Measurements from ENCODE around the gene PHB1. TPM values are rescaled to one million over a fixed set of nuclear protein-coding genes. Genes with fewer than 3 reads are reported as not detected.
A peak's percentile ranks its signal among the peaks of the same experiment; 100 is the strongest.
"Not testable (repeated sequence)": the region's sequence is repeated elsewhere in the genome, so short reads cannot be mapped to it uniquely, and the experiment has no call there.

Gene PHB1
- total RNA-seq, 1 donor from 2014 or later, result 440 TPM

DNA sequence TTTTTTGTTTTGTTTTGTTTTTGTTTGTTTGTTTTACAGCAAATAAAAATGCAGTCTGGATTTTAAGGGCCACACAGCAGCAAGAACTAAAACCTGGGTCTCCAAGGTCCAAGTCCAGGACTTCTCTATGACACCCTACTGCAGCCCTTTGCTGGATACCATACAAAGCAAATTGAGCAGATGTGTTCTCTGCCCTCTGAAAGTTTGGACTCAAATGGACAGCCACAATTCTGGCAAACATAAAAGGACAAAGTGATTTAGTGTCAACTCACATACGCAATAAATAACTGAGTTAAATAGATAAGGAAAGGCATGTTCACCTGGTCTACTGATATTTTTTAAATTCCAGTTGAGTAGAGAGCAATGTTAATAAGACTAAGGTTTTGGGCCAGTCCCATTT, 44.9 kb downstream of the PHB1 start:
- H3K27me3 Mint-ChIP-seq, result no peaks in the 10 kb centered on the region
- H3K9me3 Mint-ChIP-seq, result no peaks in the 10 kb centered on the region
- peaks cover 12% of the 10 kb centered on the region for H3K4me1 Mint-ChIP-seq
- DNase-seq, result no peak
- intact Hi-C loops (cut with micrococcal nuclease), result no loop called here
- H3K27ac Mint-ChIP-seq, result no peak overlapping the region
- no peak overlapping the region for H3K4me3 Mint-ChIP-seq
- H3K36me3 Mint-ChIP-seq (ENCODE audit: low read depth), result peaks cover 4% of the 10 kb centered on the region

DNA sequence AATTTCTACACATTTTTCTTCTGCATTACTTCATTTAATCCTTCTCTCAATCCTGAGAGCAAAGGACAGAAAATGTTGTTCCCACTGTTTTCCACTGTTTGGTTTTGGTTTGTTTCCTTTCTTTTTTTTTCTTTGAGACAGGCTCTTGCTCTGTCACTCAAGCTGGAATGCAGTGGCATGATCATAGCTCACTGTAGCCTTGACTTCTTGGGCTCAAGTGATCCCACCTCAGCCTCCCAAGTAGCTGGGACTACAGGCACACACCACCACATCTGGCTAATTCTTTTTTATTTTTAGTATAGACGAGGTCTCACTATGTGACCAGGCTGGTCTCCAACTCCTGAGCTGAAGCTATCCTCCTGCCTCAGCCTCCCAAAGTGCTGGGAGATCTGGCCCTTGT, 45.6 kb downstream of the PHB1 start:
- H3K27ac Mint-ChIP-seq, result no peak overlapping the region
- H3K4me3 Mint-ChIP-seq, result no peak overlapping the region
- peaks cover 4% of the 10 kb centered on the region for H3K36me3 Mint-ChIP-seq (ENCODE audit: low read depth)
- DNase-seq, result no peak
- intact Hi-C loops (cut with micrococcal nuclease), result no loop called here
- H3K9me3 Mint-ChIP-seq, result no peaks in the 10 kb centered on the region
- no peaks in the 10 kb centered on the region for H3K27me3 Mint-ChIP-seq
- peaks cover 12% of the 10 kb centered on the region for H3K4me1 Mint-ChIP-seq

GRCh38 chr17:49365667-49366066, 49.0 kb downstream of the PHB1 start:
- intact Hi-C loops (cut with micrococcal nuclease), result no loop called here
- peaks cover 4% of the 10 kb centered on the region for H3K36me3 Mint-ChIP-seq (ENCODE audit: low read depth)
- H3K4me1 Mint-ChIP-seq, result peaks cover 24% of the 10 kb centered on the region
- no peak overlapping the region for H3K4me3 Mint-ChIP-seq
- H3K9me3 Mint-ChIP-seq, result no peaks in the 10 kb centered on the region
- H3K27ac Mint-ChIP-seq, result no peak overlapping the region
- DNase-seq, result peak; percentile 72
- H3K27me3 Mint-ChIP-seq, result no peaks in the 10 kb centered on the region

DNA sequence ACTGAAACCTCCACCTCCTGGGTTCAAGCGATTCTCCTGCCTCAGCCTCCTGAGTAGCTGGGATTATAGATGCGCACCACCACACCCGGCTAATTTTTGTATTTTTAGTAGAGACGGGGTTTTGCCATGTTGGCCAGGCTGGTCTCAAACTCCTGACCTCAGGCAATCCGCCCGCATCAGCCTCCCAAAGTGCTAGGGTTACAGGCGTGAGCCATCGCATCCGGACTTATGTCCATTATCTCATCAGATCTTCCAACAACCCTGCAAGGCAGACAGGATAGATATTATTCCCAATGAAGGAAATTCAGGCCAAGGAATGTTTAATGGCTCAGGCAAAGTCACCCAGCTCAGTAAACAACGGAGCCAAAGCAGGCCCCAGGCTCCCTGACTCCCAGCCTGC, 49.6 kb downstream of the PHB1 start:
- H3K4me1 Mint-ChIP-seq, result peaks cover 29% of the 10 kb centered on the region
- H3K27me3 Mint-ChIP-seq; H3K36me3 Mint-ChIP-seq (ENCODE audit: low read depth); H3K27ac Mint-ChIP-seq; H3K9me3 Mint-ChIP-seq; H3K4me3 Mint-ChIP-seq; DNase-seq; intact Hi-C loops (cut with micrococcal nuclease): not testable (repeated sequence)

DNA sequence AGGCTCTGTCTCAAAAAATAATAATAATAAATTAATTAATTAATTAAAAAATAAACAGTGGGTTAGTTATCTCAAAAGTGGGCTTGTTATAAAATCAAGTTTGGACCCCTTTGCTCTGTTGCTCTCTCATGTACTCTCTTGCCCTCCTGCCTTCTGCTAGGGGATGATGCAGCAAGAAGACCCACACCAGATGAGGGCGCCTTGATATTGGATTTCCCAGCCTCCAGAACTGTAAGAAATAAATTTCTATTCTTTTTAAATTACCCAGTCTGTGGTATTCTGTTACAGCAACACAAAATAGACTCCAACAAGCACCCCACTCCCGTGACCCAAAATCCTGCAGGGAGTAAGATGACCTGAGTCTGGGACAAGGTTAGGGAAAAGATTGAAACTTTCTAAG, 50.6 kb downstream of the PHB1 start:
- Mint-ChIP-seq H3K9me3 (no peaks in the 10 kb centered on the region), H3K36me3 (ENCODE audit: low read depth) (peaks cover 4% of the 10 kb centered on the region), H3K4me3 (no peak overlapping the region), H3K4me1 (peaks cover 39% of the 10 kb centered on the region), H3K27me3 (no peaks in the 10 kb centered on the region), H3K27ac (no peak overlapping the region)
- intact Hi-C loops (cut with micrococcal nuclease), result loop anchor here (5.0 kb wide), 1 partner anchor 147 kb away; no protein-coding TSS in a partner anchor
- no peak for DNase-seq

- intact Hi-C loops (cut with micrococcal nuclease), result loop anchor here (5.0 kb wide), 1 partner anchor 146 kb away; no protein-coding TSS in a partner anchor
- Mint-ChIP-seq H3K4me3 (no peak overlapping the region), H3K9me3 (no peaks in the 10 kb centered on the region), H3K36me3 (ENCODE audit: low read depth) (peaks cover 4% of the 10 kb centered on the region), H3K27ac (no peak overlapping the region), H3K27me3 (no peaks in the 10 kb centered on the region), H3K4me1 (peaks cover 48% of the 10 kb centered on the region)
- no peak for DNase-seq
Observed at GRCh38 chr17:49363251-49363650, 51.4 kb downstream of the PHB1 start.

GRCh38 chr17:49362723-49363117, 52.0 kb downstream of the PHB1 start:
- H3K4me1 Mint-ChIP-seq, result peaks cover 53% of the 10 kb centered on the region
- H3K9me3 Mint-ChIP-seq, result no peaks in the 10 kb centered on the region
- DNase-seq, result no peak
- H3K4me3 Mint-ChIP-seq, result peak overlapping the region; percentile 82
- H3K27me3 Mint-ChIP-seq, result no peaks in the 10 kb centered on the region
- H3K27ac Mint-ChIP-seq, result peak overlapping the region; percentile 54
- intact Hi-C loops (cut with micrococcal nuclease), result loop anchor here (1.0 to 5.0 kb wide), 2 partner anchors 52 to 145 kb away; partner anchors contain the start of gene PHB1
- H3K36me3 Mint-ChIP-seq (ENCODE audit: low read depth), result peaks cover 4% of the 10 kb centered on the region

DNA sequence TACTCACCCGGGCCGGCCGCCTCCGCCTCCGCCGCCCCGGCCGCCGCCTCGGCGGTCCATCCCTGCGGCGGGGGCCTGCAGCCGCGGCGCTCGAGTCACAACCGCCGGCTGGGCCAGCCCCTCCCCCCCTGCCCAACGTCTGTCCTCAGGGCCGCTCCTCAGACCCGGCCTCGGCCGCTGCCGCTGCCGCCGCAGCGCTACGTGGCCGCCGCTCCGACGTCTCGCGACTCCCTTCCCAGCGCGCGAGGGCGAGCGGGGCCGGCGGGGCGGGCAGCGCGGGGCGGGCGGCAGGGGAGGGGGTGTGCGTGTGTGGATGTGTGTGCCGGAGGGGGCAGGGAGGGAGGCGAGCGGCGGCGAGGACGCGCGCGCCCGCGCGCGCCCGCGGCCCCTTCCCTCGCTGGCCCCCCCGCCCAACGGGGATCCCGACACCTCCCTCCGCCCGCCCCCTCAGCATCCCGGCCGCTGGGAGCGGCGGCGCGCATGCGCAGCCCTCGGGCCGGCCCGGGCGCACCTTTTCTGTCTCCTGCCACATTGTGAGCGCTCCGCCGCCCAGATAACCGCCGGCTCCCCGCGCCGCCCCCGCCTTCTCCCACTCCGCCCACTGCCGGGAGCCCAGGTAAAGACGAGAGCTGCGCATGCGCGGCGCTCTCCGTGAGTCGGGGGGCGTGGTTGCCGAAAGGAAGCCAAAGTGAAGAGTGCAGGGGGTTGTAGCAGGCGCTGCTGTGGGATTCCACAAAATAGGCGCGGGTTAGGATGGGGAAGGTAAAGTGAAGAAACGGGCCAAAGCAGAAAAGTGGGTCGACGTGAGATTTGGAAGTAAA, 52.6 kb downstream of the PHB1 start, which contains the start of gene ZNF652:
Gene ZNF652, minus strand, starts transcription at position 349 of the 821 bp plus-strand sequence. CDS start 44,525 bp downstream, outside the sequence.
- intact Hi-C loops (cut with micrococcal nuclease), result loop anchor here (1.0 to 5.0 kb wide), 2 partner anchors 52 to 145 kb away; partner anchors contain the start of gene PHB1
- H3K4me1 Mint-ChIP-seq, result peaks cover 56% of the 10 kb centered on the region
- H3K36me3 Mint-ChIP-seq (ENCODE audit: low read depth), result peaks cover 4% of the 10 kb centered on the region

DNA sequence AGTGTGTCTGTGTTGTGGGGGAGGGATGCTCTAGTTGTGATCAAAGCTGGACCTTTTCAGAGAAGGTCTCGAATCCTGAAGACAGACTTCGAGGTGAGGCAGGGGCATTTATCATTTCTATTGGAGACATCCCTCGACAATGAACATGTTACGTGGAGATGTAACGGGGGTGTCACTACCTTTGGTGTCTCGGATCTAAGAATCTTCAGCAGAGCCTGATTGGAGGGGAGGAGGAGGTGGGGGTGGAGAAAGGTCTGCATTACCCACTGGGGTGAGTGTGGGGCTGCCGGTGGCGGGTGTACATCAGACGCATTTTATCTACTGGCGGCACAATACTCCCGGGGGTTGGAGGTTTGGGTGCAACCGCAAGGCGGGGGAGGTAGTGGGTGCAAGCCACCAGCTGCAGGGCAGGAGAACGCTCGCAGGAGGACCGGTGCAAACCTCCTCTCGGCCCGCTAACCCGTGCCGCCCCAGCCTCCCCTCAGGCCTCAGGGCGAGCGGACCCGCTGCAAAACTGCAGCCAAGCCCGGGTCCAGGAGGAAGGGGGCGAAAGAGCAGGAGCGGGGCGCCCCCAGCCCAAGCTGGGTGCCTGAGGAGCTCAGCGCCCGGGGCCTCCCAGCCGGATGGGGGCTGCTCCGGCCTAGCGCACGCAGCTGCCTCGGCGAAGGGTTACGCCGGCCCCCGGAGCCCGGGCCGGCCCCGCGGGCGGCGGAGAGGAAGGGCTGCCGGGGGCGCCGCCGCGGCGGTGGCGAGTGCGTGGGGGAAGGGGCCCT, 53.4 kb downstream of the PHB1 start:
- H3K27me3 Mint-ChIP-seq, result no peaks in the 10 kb centered on the region
- no peaks in the 10 kb centered on the region for H3K9me3 Mint-ChIP-seq
- H3K27ac Mint-ChIP-seq, result peak overlapping the region; percentile 93
- H3K4me1 Mint-ChIP-seq, result peaks cover 54% of the 10 kb centered on the region
- intact Hi-C loops (cut with micrococcal nuclease), result loop anchor here (5.0 kb wide), 1 partner anchor 144 kb away; no protein-coding TSS in a partner anchor
- peaks cover 5% of the 10 kb centered on the region for H3K36me3 Mint-ChIP-seq (ENCODE audit: low read depth)
- peak overlapping the region; percentile 93 for H3K4me3 Mint-ChIP-seq
- peak; percentile 93 for DNase-seq

More for the DNA sequence above, 52.6 kb downstream of the PHB1 start, which contains the start of gene ZNF652:
- H3K9me3 Mint-ChIP-seq, result no peaks in the 10 kb centered on the region
- peak within 1 kb of the TSS; percentile 93 for H3K27ac Mint-ChIP-seq
- DNase-seq, result peak; percentile 98
- H3K27me3 Mint-ChIP-seq, result no peaks in the 10 kb centered on the region
- peak within 1 kb of the TSS; percentile 93 for H3K4me3 Mint-ChIP-seq

- Mint-ChIP-seq H3K27ac (peak overlapping the region; percentile 93), H3K9me3 (no peaks in the 10 kb centered on the region), H3K36me3 (ENCODE audit: low read depth) (peaks cover 5% of the 10 kb centered on the region), H3K4me3 (peak overlapping the region; percentile 93), H3K27me3 (no peaks in the 10 kb centered on the region), H3K4me1 (peaks cover 51% of the 10 kb centered on the region)
- intact Hi-C loops (cut with micrococcal nuclease), result loop anchor here (5.0 kb wide), 1 partner anchor 143 kb away; no protein-coding TSS in a partner anchor
- DNase-seq, result no peak
Observed at GRCh38 chr17:49360796-49361128, 53.9 kb downstream of the PHB1 start.

GRCh38 chr17:49359990-49360795, 54.5 kb downstream of the PHB1 start:
- Mint-ChIP-seq H3K4me3 (peak overlapping the region; percentile 93), H3K36me3 (ENCODE audit: low read depth) (peaks cover 2% of the 10 kb centered on the region), H3K27me3 (no peaks in the 10 kb centered on the region), H3K27ac (peak overlapping the region; percentile 93), H3K9me3 (no peaks in the 10 kb centered on the region), H3K4me1 (peaks cover 45% of the 10 kb centered on the region)
- peak; percentile 66 for DNase-seq
- intact Hi-C loops (cut with micrococcal nuclease), result loop anchor here (5.0 kb wide), 1 partner anchor 143 kb away; no protein-coding TSS in a partner anchor

DNA sequence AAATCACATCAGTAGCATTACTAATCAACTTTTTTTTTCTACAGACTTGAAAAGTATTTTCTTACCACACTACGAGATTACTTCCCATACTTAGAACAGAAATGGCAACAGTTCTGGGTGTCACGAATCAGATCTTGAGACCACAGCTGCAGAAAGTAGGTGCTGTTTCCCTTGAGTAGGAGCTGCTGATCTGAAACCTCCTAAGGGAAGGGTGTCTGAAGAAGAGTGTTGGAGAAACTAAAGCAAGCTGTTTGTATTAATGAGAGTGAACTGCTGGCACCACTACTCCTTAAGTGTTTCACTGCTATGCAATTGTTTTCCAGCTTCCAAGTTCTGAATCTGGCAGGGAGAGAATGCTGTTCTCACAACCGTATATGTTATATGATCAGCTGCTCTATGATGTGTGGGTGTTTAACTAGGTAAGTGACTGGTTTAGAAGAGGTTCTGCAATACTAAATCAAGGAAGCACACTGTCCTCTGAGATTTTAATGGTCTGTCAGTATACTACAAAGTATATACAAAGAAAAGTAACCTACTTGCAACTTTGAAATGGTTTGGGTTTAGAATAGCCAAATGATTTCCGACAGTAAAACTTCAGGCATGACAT, 55.9 kb downstream of the PHB1 start:
- H3K9me3 Mint-ChIP-seq, result no peaks in the 10 kb centered on the region
- H3K4me1 Mint-ChIP-seq, result peaks cover 44% of the 10 kb centered on the region
- peak overlapping the region; percentile 45 for H3K27ac Mint-ChIP-seq
- intact Hi-C loops (cut with micrococcal nuclease), result loop anchor here (1.0 kb wide), 1 partner anchor 16 kb away; no protein-coding TSS in a partner anchor
- peak; percentile 73 for DNase-seq
- no peaks in the 10 kb centered on the region for H3K27me3 Mint-ChIP-seq
- peak overlapping the region; percentile 93 for H3K4me3 Mint-ChIP-seq
- H3K36me3 Mint-ChIP-seq (ENCODE audit: low read depth), result peaks cover 2% of the 10 kb centered on the region

DNA sequence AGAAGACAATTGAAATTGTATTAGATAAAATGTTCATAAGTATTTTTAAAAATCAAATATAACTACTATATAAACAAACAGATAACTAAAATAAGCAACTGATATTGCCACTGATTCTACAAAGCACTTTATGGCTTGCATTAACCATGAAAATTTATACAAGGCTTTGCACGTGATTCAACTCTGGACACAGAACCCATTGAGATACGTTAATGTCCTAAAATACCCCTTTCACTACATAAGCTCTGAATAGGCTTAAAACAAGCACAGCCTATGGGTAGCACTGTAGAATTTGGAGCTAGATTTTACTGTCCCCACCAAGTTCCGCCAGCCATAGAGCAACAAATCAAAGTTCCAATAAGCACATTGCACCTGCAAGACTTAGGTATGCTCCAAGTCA, 57.2 kb downstream of the PHB1 start:
- Mint-ChIP-seq H3K4me3 (no peak overlapping the region), H3K4me1 (peaks cover 49% of the 10 kb centered on the region), H3K9me3 (no peaks in the 10 kb centered on the region), H3K36me3 (ENCODE audit: low read depth) (peaks cover 2% of the 10 kb centered on the region), H3K27ac (no peak overlapping the region), H3K27me3 (no peaks in the 10 kb centered on the region)
- DNase-seq, result no peak
- intact Hi-C loops (cut with micrococcal nuclease), result no loop called here
